GM12873 (cell line): Measurements from ENCODE around the gene TMIGD2.

Experiments used
- TF ChIP-seq, protein P1 (sequence below): IDR thresholded peaks from 2 replicates; pipeline ENCODE4 v1.5.1; 2012; ENCODE audit warnings: low read depth, mild to moderate bottlenecking, moderate library complexity, low read length, control low read depth; ENCODE audit not compliant: insufficient read depth; ENCODE audit errors: missing control alignments

The TMIGD2 gene

DNA sequence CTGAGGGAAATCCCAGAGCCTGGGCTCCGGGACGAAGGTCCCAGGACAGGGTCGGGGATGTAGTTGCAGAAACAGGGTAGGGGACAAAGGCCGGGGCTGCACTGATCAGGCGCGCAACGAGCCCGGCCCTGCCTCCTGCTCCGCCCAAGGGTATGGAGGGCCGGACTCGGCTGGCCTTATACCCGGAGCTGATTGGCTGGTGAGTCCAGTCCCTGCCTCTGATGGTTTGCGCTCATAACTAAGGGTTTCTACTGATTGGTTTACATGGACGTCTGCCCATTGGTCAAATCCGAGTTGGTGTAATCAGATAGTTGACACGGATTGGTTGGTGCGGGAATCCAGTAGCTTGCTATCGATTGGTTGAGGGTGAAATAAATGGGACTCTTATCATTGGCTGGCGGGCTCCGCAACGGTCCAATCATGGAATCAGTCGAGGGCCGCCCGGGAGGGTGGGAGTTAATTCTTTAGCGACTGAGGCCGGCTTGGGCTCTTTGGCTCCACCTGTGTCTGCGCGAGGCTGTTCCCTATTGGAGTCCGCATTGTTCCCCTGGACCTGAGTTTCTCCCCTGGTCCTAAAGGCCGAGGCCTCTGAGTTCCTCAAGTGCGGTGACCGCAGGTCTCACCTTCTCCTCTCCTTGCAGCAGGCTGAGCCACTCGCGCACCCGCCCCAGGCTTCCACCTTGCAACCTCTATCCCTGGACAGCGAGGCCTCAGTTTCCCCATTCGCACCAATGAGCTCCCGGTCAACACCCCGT lies 40.6 kb upstream of the TMIGD2 start:
- TF ChIP-seq, protein P1, sequence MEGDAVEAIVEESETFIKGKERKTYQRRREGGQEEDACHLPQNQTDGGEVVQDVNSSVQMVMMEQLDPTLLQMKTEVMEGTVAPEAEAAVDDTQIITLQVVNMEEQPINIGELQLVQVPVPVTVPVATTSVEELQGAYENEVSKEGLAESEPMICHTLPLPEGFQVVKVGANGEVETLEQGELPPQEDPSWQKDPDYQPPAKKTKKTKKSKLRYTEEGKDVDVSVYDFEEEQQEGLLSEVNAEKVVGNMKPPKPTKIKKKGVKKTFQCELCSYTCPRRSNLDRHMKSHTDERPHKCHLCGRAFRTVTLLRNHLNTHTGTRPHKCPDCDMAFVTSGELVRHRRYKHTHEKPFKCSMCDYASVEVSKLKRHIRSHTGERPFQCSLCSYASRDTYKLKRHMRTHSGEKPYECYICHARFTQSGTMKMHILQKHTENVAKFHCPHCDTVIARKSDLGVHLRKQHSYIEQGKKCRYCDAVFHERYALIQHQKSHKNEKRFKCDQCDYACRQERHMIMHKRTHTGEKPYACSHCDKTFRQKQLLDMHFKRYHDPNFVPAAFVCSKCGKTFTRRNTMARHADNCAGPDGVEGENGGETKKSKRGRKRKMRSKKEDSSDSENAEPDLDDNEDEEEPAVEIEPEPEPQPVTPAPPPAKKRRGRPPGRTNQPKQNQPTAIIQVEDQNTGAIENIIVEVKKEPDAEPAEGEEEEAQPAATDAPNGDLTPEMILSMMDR: peak; percentile 41

DNA sequence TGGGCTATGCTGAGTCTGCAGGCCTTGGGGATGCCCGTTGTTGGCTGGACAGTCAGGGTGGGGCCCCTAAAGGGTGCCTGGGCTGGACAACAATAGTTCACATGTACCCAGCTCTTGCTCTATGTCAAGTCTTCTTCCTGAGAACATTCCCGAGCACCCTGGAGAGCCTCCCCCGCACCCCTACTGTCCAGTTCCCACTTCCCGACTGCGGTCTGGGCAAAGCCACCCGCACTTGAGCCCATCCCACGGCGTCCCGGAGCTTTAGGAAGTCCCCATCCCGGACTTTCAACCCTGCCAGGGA lies 40.1 kb upstream of the TMIGD2 start:
- TF ChIP-seq, protein P1: no peak

DNA sequence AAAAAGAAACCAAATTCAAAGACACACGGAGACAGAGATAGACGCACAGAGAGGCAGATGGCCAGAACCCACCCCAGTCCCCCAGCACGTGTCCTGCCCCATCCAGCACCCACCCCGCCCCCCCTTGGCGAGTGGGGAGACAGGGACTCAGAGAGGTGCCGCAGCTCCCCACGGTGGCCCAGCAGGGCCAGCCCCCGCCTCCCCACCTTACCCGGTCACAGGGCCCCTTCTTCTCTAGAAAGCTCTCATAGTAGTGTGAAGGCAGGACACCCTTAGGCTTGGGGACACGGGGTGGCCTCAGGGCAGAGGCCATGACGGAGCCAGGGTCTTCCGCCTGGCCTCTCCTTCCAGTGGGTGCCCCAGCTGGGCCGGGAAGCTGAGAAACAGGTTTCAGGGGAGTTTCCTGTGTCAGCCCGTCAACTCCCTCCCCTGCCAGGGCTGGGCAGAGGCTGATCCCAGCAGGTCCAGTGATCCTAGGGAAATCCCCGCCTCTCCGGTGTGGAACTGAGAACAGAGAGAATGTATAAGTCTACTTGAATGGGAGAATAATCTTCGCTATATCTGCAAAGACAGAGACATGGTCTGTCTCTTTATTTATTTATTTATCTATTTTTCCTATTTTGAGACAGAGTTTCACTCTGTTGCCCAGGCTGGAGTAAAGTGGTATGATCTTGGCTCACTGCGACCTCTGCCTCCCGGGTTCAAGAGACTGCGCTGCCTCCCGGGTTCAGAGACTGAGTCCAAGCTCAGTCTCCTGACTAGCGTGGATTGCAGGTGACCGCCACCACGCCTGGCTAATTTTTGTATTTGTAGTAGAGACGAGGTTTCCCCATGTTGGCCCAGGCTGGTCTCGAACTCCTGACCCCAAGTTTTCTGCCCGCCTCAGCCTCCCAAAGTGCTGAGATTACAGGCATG lies 36.5 kb upstream of the TMIGD2 start, which contains the start of gene STAP2:
Gene STAP2, minus strand, starts transcription at position 387 of the 915 bp plus-strand sequence. Its CDS starts 74 bp downstream, at position 313.
- TF ChIP-seq, protein P1: no peak

DNA sequence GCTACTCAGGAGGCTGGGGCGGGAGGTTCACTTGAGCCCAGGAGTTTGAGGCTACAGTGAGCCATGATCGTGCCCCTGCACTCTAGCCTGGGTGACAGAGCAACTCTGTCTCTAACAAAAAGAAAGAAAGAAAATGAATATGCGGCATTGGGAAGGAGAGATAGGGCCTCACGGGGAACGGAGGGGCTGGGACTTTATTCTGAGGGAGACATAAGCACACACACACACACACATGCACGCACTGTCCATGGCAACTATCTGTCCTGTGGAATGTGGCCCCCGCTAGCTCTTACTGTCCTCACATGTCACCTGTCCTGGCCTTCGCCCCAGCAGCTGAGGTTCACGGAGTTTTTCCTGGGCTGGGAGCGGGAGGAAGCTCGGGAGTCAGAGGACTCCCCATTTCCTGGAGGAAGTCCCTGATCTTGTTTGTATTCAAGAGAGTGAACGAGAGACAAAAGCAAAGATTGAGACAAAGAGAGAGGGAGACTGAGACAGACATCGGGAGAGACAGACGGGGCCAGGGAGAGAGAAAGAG lies 35.8 kb upstream of the TMIGD2 start:
- TF ChIP-seq, protein P1: no peak

DNA sequence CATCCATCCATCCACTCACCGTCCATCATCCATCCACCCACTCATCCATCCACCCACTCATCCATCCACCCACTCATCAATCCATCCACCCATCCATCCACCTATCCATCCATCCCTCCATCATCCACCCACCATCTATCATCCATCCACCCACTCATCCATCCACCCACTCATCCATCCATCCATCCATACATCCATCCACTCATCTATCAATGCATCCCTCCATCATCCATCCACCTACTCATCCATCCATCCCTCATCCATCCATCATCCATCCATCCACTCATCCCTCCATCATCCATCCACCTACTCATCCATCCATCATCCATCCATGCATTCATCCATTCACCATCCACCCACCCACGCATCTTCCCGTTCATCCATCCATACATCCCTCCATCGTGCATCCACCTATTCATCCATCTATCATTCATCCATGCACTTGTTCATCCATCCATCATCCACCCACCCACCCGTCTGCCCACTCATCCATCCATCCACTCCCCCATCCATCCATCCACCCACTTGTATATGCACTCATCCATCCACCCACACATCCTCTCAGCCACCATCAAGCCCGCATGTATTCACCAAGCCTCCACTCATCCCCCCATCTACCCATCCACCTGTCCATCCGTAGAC lies 32.9 kb upstream of the TMIGD2 start:
- TF ChIP-seq, protein P1: no peak

DNA sequence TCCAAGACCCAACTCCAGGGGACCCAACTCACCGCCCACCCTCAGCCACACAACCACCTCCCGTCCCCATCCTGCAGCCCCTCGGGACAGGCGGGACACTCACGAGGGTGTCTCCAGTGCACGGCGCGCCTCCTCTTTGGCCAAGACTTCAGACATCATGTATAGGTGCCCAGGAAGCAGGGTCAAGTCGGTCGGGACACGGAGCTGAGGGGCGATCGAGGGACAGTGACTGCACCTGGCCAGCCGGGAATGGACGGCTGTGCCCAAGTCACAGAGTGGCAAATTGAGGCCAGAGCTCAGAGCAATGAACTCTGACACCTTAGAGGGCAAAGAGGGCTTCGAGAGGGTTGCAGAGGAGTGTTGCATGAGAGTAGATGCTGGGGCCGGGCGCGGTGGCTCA lies 27.7 kb upstream of the TMIGD2 start:
- TF ChIP-seq, protein P1: no peak
